HG03521 (cell line): Measurements from ENCODE around the gene RASL10B.

Experiments used
- ATAC-seq: cut with Tn5 transposase; IDR thresholded peaks from one replicate; pipeline ENCODE4 v1.9.1; 2021; ENCODE audit warnings: mild to moderate bottlenecking, moderate library complexity; ENCODE audit not compliant: unreplicated experiment

The RASL10B gene

GRCh38 chr17:35791681-35792350, 60.4 kb downstream of the RASL10B start:
- no peak for ATAC-seq
